ENCODE results near the gene USP36.
A peak's percentile ranks its signal among the peaks of the same experiment; 100 is the strongest.

The USP36 gene

DNA sequence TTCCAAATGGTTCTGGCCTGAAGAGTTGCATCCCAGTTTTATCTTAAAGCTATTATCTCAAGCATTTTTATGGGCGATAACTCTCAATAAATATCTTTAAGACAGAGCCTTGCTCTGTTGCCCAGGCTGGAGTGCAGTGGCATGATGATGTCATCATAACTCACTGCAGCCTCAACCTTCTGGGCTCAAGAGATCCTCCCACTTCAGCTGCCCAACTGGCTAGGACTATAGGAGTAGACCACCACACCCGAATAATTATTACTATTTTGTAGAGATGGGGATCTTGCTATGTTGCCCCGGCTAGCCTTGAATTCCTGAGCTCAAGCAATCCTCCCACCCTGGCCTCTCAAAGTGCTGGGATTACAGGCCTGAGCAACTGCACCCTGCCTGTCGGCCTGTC is 32.5 kb downstream of the USP36 start:
- no peak for DNase-seq

- no peak for DNase-seq
Observed at GRCh38 chr17:78806451-78806850, 34.2 kb downstream of the USP36 start.

GRCh38 chr17:78805301-78805700 is 35.3 kb downstream of the USP36 start:
- DNase-seq, result no peak

GRCh38 chr17:78804777-78805176 is 35.8 kb downstream of the USP36 start:
- no peak for DNase-seq

DNA sequence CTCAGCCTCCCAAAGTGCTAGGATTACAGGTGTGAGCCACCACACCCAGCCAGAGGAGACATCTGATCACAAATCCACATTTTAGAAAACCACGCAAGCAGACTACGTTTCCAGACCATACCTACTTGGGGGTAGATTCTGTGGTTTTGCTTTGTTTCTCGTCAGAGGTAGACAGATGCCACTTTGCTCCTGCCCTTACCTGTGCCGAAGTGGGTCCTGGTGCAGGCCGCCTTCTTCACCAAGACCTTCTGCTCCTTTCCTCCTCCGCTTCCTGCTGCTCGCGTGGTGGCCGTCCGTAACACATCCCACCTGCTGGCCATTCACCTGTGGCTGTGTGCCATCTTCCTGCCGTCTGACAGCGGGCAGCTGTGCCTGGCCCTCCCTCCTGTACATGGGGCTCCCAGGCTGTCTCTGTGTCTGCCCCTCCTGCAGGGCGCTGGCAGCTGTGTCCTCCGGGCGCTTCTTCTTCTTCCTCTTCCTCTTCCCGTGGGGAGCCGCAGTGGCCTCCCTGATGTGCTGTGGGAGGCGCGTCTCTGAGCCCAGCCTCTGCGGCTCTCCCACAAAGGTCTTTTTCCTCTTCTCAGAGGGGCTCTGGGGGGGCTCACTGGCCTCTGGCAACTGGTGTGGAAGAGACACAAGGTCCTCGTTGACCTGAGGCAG is 37.3 kb downstream of the USP36 start:
- no peak for DNase-seq

DNA sequence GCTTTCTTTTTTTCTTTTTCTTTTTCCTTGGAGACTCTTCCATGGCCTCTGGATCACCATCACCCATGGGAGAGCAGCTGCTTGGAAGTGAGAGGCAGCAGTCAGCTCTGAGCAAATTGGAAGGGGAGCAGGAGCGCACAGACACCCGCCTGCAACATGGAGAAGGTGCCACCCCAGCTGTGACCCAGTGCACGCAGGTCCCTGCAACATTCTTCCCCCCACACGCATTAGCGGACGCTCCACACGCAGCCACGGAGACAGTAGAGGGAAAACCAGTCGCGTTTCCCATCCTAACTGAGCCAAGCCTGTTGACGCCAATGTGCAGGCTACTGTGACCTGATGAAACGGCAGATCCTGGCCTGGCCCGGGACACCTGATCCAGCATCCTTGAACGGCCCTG is 38.2 kb downstream of the USP36 start:
- no peak for DNase-seq

GRCh38 chr17:78802008-78802407 is 38.6 kb downstream of the USP36 start:
- no peak for DNase-seq

DNA sequence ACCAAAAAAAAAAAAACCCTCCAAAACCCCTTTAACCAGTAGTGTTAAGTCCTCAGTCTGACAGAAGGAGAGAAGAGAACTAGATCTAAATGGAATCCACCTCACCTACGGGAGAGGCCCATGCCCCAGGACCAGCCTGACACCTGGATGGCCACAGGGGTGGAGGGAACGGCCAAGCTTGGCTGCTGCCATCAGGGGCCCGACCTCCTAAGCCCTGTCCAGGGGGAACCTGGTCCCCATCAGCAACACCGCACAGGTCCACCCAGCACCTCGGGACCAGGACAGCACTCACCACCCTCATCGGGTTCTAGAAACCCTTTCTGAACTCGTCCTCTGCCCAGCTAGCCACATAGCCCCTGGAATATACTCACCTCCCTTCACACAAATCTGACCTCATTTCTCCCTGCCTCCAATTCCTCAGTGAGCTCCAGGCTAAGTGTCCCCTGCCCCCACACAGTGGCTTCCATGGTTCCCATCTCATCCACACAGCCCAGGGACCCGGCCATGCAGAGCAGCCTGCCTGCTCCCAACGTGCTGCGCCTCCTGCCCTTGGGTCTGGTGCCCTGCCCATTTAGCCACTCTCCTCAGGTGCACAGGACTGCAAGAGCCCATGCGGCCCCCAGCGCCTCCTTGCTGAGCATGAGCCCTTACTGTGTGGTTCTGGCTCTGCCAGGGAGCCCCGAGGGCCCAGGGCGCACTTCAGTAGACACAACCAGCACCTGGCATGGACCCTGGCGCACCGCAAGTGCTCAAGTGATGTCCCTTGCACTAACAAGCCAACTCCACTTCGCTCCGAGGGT is 40.3 kb downstream of the USP36 start:
- DNase-seq, result no peak

DNA sequence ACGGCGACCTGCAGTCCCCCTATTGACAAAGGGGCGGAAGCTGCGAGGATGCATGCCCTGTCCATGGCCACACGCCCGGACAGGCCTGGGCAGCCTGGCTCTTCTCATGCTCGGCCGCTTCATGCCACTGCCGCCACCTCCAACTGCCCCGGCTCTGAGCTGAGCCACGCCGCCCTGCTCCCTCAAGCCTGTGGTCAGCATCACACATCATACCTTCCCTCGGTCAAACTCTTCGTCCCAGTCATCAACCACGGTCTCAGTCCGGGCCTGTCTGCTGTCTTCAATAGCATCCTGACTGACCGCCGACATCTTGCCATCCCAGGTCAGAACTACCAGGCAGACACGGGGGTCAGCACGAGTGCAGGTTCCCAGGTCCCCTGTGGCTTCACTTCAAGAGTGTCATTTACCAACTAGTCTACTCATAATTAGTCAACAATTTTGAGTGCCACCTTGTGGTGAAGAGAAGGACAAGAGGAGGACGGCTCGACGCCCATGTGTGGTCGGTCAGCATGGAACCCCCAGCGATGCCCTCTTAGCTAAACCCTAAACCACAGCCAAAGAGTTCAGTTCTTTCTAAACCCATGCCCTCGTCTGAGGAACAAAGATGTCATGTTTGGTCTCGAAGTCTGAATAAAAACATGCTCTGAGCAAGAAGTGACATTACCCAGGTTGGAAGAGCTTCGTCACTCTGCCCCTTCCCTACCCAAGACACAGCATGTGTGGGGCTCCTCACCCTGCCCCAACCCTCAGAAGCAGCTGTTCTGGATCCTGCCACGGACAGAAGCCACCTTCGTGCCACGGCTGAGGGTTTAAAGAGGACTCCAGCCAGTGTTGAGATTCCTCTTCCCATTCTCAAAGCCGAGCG is 41.7 kb downstream of the USP36 start:
- peak; percentile 49 for DNase-seq

DNA sequence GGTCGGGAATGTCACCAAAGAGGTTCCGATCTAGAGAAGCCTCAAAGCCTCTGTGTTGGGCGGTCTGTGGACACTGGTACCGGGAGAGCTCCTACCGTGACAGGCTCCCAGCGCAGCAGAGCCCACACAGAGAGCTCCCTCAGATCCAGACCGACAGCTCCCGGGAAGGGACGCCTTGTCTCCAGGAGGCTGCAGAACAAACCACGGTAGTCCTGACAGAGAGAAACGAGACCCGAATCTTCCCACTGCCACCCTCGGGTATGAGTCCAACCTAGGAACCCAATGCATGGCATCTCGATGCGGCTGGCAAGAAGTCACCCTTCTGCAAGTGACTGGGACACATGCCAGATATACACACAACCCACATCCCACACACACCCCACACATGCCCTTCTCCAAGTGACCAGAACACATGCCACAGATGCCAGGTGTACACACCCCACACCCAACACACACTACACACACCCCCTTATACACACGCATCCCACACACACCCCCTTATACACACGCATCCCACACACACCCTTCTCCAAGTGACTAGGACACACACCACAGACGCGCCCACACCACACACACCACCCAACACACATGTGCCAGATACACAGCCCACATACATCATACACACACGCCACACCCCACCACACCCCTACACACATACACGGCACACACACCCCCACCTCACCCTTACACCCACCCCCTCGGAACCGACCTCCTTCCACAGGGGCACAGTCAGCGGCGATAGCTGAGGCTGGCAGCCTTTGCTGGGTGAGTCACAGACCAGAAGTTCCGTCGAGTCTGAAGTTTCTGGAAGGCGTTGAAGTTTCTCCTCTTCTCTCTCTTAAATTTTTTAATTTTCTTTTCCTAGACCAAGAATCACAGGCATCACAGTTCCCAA is 42.7 kb downstream of the USP36 start:
- no peak for DNase-seq

- no peak for DNase-seq
Observed at GRCh38 chr17:78797213-78797612, 43.4 kb downstream of the USP36 start.

GRCh38 chr17:78796517-78796900 is 44.1 kb downstream of the USP36 start:
- DNase-seq, result no peak

- DNase-seq, result no peak
Observed at GRCh38 chr17:78795861-78796516, 44.6 kb downstream of the USP36 start.

DNA sequence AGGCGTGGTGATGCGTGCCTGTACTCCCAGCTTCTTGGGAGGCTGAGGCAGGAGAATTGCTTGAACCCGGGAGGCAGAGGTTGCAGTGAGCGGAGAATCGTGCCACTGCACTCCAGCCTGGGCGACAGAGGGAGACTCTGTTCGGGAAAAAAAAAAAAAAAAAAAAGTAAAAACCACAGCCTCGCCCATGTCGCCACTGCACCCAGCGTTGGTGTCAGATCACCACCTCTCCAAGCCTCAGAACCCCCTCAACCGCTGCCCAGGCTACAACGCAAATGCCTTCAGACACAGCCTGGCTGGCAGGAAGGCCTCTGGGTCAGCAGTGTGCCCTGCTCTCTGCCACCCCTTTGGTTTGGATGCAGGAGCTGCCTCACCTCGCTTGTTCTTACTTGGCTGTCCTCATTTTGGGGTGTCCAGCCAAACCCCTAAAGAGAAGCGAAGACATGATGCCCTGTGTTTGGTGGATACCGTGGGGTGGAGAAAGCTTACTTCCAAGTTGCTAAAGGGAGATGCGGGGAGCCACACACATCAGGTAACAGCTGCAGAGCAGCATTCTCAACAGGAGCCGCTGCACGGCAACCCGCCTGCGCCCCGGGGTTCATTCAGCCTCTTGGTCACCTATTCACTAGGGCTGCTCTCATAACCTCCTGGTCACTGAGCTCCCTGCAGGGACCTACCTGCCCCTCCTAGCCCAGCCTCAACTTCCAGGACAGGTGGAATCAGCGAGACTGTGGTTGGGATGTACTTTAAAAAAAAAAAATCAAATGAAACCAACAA is 45.6 kb downstream of the USP36 start:
- DNase-seq, result no peak

DNA sequence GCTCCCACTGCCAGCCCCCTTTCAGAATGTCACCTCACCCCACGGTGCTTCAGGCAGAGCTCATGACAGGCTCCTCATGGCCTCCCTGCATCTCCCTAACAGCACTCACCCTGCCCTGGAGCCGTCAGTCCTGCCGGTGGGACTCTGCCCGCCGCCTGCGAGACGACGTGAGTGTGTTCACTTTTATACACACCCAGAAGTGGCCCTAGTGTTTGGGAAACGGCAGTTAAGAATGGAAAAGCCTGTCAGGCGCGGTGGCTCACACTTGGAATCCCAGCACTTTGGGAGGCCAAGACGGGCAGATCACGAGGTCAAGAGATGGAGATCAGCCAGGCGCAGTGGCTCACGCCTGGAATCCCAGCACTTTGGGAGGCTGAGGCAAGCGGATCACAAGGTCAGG is 46.2 kb downstream of the USP36 start:
- no peak for DNase-seq

- DNase-seq, result no peak
Observed at GRCh38 chr17:78793968-78794367, 46.6 kb downstream of the USP36 start.

DNA sequence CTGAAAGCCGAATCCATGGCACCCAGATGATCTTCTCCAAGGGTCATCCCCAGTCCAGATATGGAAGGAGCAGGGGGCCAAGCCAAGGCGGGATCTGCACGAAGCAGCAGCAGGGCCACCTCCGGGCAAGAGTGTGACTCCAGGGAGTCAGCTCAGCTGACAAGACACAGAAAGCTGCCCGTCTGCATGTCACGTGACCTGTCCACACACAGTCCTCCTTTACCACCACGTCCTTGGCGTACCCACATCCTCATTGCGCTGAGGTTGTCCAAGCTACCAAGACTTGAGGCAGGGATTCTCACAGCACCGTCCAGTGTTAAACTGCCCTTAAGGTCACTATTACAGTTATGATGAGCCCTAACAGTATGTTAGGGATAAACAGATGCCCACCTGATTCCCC is 47.2 kb downstream of the USP36 start:
- no peak for DNase-seq

- no peak for DNase-seq
Observed at GRCh38 chr17:78791840-78792709, 48.5 kb downstream of the USP36 start.

DNA sequence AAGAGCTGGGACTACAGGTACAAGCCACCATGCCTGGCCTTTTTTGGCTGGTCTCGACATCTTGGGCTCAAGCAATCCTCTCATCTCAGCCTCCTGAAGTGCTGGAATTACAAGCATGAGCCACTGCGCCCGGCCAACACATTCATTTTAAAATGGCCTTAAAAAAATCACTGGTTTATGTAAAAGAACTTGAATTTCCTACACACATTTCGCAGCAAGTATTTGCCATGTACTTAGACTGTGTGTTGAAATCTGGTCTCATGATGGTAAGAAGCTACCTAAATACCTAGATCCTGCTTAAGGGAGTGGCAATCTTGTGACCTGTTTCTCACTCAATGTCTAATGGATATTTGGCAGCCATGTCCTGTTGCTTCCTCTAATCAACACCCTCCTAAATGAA is 50.1 kb downstream of the USP36 start:
- DNase-seq, result no peak

DNA sequence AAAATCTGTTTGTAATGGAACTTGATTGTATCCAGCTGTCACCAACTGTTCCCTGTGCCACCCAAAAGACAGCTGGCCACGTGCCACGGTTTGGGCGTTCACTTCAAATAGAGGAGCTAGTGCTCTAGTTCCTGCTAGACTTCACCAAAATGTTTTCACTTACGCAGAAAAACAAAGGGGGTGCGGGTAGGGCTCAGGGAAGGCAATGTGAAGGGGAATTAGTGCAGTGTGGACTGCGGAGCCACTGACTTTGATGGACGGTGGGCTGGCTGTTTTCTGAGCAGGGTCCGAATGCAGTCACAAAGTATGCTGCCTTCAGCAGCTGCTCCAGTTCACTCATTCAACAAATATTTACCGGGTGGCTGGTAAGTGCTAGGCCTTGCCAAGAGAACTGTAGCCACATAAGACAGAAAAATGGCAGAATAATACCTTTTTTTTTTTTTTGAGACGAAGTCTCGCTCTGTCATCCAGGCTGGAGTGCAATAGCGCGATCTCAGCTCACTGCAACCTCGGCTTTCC is 50.9 kb downstream of the USP36 start:
- peak; percentile 91 for DNase-seq

Data from DMS53 (cell line).